Measurements from ENCODE around the gene R3HDML.

GRCh38 chr20:44392776-44393607 is 56.1 kb downstream of the R3HDML start:
- TF ChIP-seq CTCF (IDR thresholded peaks at IDR 0.05) (no peak), POLR2AphosphoS5 (IDR thresholded peaks at IDR 0.05) (no peak), POLR2A (IDR thresholded peaks at IDR 0.05; ENCODE audit: low read depth) (no peak), EP300 (IDR thresholded peaks at IDR 0.05) (no peak)
